Fibroblast of the aortic adventitia (primary cell): ENCODE measurements around the gene ACSF3. TPM values are rescaled to one million over a fixed set of nuclear protein-coding genes. Genes with fewer than 3 reads are reported as not detected.
"Not testable (repeated sequence)": the region's sequence is repeated elsewhere in the genome, so short reads cannot be mapped to it uniquely, and the experiment has no call there.

ENCODE experiments used
- DNase-seq: peaks from one replicate; pipeline ENCODE4 v3.0.0-alpha.2; 2010; ENCODE audit warnings: low read depth
- H3K4me3 ChIP-seq: 2 replicates; pipeline ENCODE4 v1.5.1; 2011; ENCODE audit warnings: low read depth, mild to moderate bottlenecking, control low read depth, low read length, moderate library complexity
- CTCF ChIP-seq: IDR thresholded peaks from 2 replicates; pipeline ENCODE4 v1.5.1; 2011; ENCODE audit warnings: mild to moderate bottlenecking, low read length, control low read depth, inconsistent platforms; ENCODE audit not compliant: insufficient read depth
- total RNA-seq: library from RNA; depleted of rRNA; stranded (reverse); fragments of >200 nt; gene quantifications from 2 replicates; pipeline ENCODE4 v1.2.3, GENCODE V29; 2012; ENCODE audit warnings: low replicate concordance

ACSF3 gene
- total RNA-seq, 1 donor, result 17.6 TPM

GRCh38 chr16:89160977-89161701, 67.5 kb downstream of the ACSF3 start:
- no peak for DNase-seq
- TF ChIP-seq CTCF, result no peak
- H3K4me3 ChIP-seq, result no peak overlapping the region

GRCh38 chr16:89161763-89162713, 68.4 kb downstream of the ACSF3 start:
- no peak overlapping the region for H3K4me3 ChIP-seq
- DNase-seq, result no peak
- TF ChIP-seq CTCF, result no peak

GRCh38 chr16:89163297-89163696, 69.6 kb downstream of the ACSF3 start:
- H3K4me3 ChIP-seq, result no peak overlapping the region
- no peak for TF ChIP-seq CTCF
- DNase-seq, result no peak

- no peak for TF ChIP-seq CTCF
- DNase-seq, result no peak
- H3K4me3 ChIP-seq, result no peak overlapping the region
Observed at GRCh38 chr16:89164436-89164835, 70.8 kb downstream of the ACSF3 start.

GRCh38 chr16:89164847-89165680, 71.4 kb downstream of the ACSF3 start:
- no peak overlapping the region for H3K4me3 ChIP-seq
- DNase-seq, result no peak
- no peak for TF ChIP-seq CTCF

GRCh38 chr16:89165681-89165979, 72.0 kb downstream of the ACSF3 start:
- not testable (repeated sequence) for H3K4me3 ChIP-seq, DNase-seq
